ENCODE results near the gene TAS2R9.

Gene TAS2R9

DNA sequence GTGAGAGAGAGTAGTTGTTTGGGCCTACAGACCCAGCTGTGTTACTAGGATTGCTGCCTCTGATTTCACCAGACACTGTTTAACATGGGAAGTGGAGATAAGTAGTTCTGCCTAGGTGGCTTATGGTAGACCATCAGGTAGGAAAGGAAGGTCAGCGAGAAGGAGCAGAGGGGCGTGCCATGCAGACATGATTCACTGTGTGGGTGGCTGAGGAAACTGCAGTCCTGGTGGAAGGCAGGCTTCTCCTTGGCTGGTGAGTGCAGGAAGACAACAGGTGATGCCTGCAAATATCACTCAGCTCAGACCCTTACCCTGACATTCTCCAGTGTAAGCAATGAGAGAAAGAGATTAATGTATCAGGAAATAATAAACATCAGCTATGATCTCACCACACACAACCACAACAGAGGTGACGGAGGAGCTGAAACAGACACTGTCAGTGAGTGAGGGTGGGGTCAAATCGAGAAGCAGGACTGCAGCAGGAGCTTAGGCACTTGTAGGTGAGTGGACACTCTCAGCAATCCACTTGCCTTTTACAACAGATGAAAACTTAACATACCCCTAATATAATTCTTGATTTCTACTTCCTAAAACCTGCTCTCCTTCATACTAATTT is 41.4 kb upstream of the TAS2R9 start:
- TF ChIP-seq, protein P1, sequence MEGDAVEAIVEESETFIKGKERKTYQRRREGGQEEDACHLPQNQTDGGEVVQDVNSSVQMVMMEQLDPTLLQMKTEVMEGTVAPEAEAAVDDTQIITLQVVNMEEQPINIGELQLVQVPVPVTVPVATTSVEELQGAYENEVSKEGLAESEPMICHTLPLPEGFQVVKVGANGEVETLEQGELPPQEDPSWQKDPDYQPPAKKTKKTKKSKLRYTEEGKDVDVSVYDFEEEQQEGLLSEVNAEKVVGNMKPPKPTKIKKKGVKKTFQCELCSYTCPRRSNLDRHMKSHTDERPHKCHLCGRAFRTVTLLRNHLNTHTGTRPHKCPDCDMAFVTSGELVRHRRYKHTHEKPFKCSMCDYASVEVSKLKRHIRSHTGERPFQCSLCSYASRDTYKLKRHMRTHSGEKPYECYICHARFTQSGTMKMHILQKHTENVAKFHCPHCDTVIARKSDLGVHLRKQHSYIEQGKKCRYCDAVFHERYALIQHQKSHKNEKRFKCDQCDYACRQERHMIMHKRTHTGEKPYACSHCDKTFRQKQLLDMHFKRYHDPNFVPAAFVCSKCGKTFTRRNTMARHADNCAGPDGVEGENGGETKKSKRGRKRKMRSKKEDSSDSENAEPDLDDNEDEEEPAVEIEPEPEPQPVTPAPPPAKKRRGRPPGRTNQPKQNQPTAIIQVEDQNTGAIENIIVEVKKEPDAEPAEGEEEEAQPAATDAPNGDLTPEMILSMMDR (IDR thresholded peaks at IDR 0.05; ENCODE audit: insufficient read depth, low read length): no peak
- TF ChIP-seq GABPA (IDR thresholded peaks at IDR 0.05; ENCODE audit: low read depth): no peak
- TF ChIP-seq SPI1 (IDR thresholded peaks at IDR 0.05; ENCODE audit: borderline replicate concordance, low read depth): no peak
- no peak for TF ChIP-seq POLR2AphosphoS5 (IDR thresholded peaks at IDR 0.05; ENCODE audit: low read depth)
- TF ChIP-seq, protein P2, sequence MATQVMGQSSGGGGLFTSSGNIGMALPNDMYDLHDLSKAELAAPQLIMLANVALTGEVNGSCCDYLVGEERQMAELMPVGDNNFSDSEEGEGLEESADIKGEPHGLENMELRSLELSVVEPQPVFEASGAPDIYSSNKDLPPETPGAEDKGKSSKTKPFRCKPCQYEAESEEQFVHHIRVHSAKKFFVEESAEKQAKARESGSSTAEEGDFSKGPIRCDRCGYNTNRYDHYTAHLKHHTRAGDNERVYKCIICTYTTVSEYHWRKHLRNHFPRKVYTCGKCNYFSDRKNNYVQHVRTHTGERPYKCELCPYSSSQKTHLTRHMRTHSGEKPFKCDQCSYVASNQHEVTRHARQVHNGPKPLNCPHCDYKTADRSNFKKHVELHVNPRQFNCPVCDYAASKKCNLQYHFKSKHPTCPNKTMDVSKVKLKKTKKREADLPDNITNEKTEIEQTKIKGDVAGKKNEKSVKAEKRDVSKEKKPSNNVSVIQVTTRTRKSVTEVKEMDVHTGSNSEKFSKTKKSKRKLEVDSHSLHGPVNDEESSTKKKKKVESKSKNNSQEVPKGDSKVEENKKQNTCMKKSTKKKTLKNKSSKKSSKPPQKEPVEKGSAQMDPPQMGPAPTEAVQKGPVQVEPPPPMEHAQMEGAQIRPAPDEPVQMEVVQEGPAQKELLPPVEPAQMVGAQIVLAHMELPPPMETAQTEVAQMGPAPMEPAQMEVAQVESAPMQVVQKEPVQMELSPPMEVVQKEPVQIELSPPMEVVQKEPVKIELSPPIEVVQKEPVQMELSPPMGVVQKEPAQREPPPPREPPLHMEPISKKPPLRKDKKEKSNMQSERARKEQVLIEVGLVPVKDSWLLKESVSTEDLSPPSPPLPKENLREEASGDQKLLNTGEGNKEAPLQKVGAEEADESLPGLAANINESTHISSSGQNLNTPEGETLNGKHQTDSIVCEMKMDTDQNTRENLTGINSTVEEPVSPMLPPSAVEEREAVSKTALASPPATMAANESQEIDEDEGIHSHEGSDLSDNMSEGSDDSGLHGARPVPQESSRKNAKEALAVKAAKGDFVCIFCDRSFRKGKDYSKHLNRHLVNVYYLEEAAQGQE (IDR thresholded peaks at IDR 0.05; ENCODE audit: insufficient replicate concordance, low read depth): no peak
- no peaks in the 10 kb centered on the region for H3K27me3 ChIP-seq (ENCODE audit: insufficient read depth, poor library complexity, severe bottlenecking)
- no peak overlapping the region for H3K27ac ChIP-seq (replicated peaks)
- H3K4me3 ChIP-seq (replicated peaks; ENCODE audit: insufficient read depth, low read length): no peak overlapping the region
- no peak for DNase-seq (ENCODE audit: low read depth in 1 of 2, low spot score in 1 of 2)

DNA sequence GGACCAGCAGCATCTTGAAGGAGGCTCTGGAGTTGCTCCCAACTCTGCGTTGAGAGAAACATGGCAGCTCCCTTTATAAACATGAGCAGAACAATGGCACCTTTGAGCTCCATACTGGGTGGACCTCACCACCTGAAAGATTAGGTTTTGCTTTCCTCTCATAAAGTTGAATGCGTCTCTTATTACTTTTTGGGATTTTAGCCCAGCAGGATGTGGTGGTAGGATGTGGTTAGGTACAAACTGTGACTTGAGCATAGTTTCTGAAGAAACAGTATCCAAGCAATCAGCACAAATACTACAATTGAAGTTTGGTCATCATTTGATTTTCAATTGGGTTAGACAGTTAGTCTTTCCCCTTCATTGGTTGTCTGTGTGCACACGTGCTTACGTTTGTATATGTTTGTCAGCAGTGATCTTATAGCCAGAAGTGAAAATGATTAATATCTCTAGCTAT is 39.5 kb upstream of the TAS2R9 start, which contains the start of gene PRR4:
Gene PRR4, minus strand, starts transcription at position 51 of the 454 bp plus-strand sequence. Its CDS starts 38 bp downstream, at position 13.
- H3K27ac ChIP-seq (replicated peaks): no peak within 1 kb of the TSS
- DNase-seq (ENCODE audit: low read depth in 1 of 2, low spot score in 1 of 2): no peak
- no peaks in the 10 kb centered on the region for H3K27me3 ChIP-seq (ENCODE audit: insufficient read depth, poor library complexity, severe bottlenecking)

DNA sequence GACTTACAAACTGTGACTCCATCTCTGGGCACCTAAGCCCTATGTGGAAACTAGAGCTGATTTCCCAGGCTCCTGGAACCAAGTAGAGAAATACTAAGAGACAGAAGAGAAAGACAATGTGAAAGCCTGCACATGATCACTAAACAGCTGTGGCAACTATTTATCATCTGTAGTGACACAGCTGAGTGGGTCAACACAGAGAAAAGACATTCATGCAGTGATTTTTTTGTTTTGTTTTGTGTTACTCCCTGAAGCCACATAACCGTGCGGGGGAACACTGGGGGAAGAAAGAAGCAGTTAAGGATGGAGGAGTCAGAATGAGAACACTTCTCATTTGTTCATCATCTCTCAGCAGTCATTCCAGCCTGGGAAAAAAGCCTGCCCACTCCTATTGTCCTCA is 37.8 kb upstream of the TAS2R9 start:
- no peak for DNase-seq (ENCODE audit: low read depth in 1 of 2, low spot score in 1 of 2)
- H3K27me3 ChIP-seq (ENCODE audit: insufficient read depth, poor library complexity, severe bottlenecking): no peaks in the 10 kb centered on the region
- TF ChIP-seq, protein P2 (IDR thresholded peaks at IDR 0.05; ENCODE audit: insufficient replicate concordance, low read depth): no peak
- TF ChIP-seq, protein P1 (IDR thresholded peaks at IDR 0.05; ENCODE audit: insufficient read depth, low read length): no peak
- TF ChIP-seq SPI1 (IDR thresholded peaks at IDR 0.05; ENCODE audit: borderline replicate concordance, low read depth) (no peak), GABPA (IDR thresholded peaks at IDR 0.05; ENCODE audit: low read depth) (no peak), POLR2AphosphoS5 (IDR thresholded peaks at IDR 0.05; ENCODE audit: low read depth) (no peak)

More for the DNA sequence above, 39.5 kb upstream of the TAS2R9 start, which contains the start of gene PRR4:
- TF ChIP-seq SPI1 (IDR thresholded peaks at IDR 0.05; ENCODE audit: borderline replicate concordance, low read depth): no peak
- TF ChIP-seq GABPA (IDR thresholded peaks at IDR 0.05; ENCODE audit: low read depth): no peak
- TF ChIP-seq POLR2AphosphoS5 (IDR thresholded peaks at IDR 0.05; ENCODE audit: low read depth): no peak
- TF ChIP-seq, protein P1 (IDR thresholded peaks at IDR 0.05; ENCODE audit: insufficient read depth, low read length): no peak
- TF ChIP-seq, protein P2 (IDR thresholded peaks at IDR 0.05; ENCODE audit: insufficient replicate concordance, low read depth): no peak
- no peak within 1 kb of the TSS for H3K4me3 ChIP-seq (replicated peaks; ENCODE audit: insufficient read depth, low read length)

More for the DNA sequence above, 37.8 kb upstream of the TAS2R9 start:
- no peak overlapping the region for H3K4me3 ChIP-seq (replicated peaks; ENCODE audit: insufficient read depth, low read length)
- H3K27ac ChIP-seq (replicated peaks): no peak overlapping the region
